Neural cell (in vitro differentiated cells): ENCODE measurements around the gene ROBO3. TPM values are rescaled to one million over a fixed set of nuclear protein-coding genes. Genes with fewer than 3 reads are reported as not detected.

Experiments
- H2AFZ ChIP-seq: fragments of 200-600, 300-800 bp; sonication (generic), shearing (Covaris generic); 2 replicates; pipeline ENCODE4 v1.6.0; 2014; ENCODE audit warnings: low read depth, mild to moderate bottlenecking, antibody characterized with exemption, low read length, moderate library complexity
- H3F3A ChIP-seq: fragments of 200-600 bp; shearing (Covaris generic); 2 replicates; pipeline ENCODE4 v1.6.1; 2016; ENCODE audit warnings: mild to moderate bottlenecking, moderate library complexity, mixed read lengths, antibody characterized with exemption, low read length; ENCODE audit not compliant: insufficient read depth, poor library complexity, severe bottlenecking
- H3K27ac ChIP-seq: fragments of 200-600, 300-800 bp; sonication (generic), shearing (Covaris generic); 2 replicates; pipeline ENCODE4 v1.5.1; 2014; ENCODE audit warnings: mild to moderate bottlenecking, low read length, moderate library complexity
- H3K27me3 ChIP-seq: fragments of 300-800, 200-600 bp; sonication (generic), shearing (Covaris generic); 2 replicates; pipeline ENCODE4 v1.6.0; 2014; ENCODE audit warnings: mild to moderate bottlenecking, low read depth, low read length, moderate library complexity; ENCODE audit not compliant: insufficient read depth
- H3K36me3 ChIP-seq: fragments of 300-800, 200-600 bp; sonication (generic), shearing (Covaris generic); 2 replicates; pipeline ENCODE4 v1.5.1; 2014; ENCODE audit warnings: mild to moderate bottlenecking, antibody characterized with exemption, low read length, moderate library complexity; ENCODE audit not compliant: insufficient read depth
- H3K4me2 ChIP-seq: fragments of 300-800, 200-600 bp; sonication (generic), shearing (Covaris generic); 2 replicates; pipeline ENCODE4 v1.6.0; 2014; ENCODE audit warnings: mild to moderate bottlenecking, low read length
- H3K4me3 ChIP-seq: fragments of 300-800, 200-600 bp; sonication (generic), shearing (Covaris generic); 2 replicates; pipeline ENCODE4 v1.5.1; 2014; ENCODE audit warnings: mild to moderate bottlenecking, low read length, moderate library complexity
- H3K79me2 ChIP-seq: fragments of 200-600 bp; shearing (Covaris generic); replicated peaks from 2 replicates; pipeline ENCODE4 v1.6.0; 2014; ENCODE audit warnings: mild to moderate bottlenecking, low read length, moderate library complexity; ENCODE audit not compliant: insufficient read depth
- H3K9ac ChIP-seq: fragments of 300-800, 200-600 bp; sonication (generic), shearing (Covaris generic); 2 replicates; pipeline ENCODE4 v1.6.1; 2016; ENCODE audit warnings: mild to moderate bottlenecking, low read length, mixed read lengths
- H3K9me2 ChIP-seq: fragments of 200-600 bp; shearing (Covaris generic); 2 replicates; pipeline ENCODE4 v1.6.1; 2016; ENCODE audit warnings: mild to moderate bottlenecking, low read length, mixed read lengths; ENCODE audit not compliant: insufficient read depth
- H3K9me3 ChIP-seq: fragments of 200-600, 300-800 bp; sonication (generic), shearing (Covaris generic); 2 replicates; pipeline ENCODE4 v1.6.1; 2016; ENCODE audit warnings: mild to moderate bottlenecking, mixed run types, low read length, moderate library complexity, mixed read lengths
- H4K20me1 ChIP-seq: fragments of 200-600 bp; shearing (Covaris generic); 2 replicates; pipeline ENCODE4 v1.6.1; 2016; ENCODE audit warnings: mild to moderate bottlenecking, mixed run types; ENCODE audit not compliant: insufficient read depth
- CTCF ChIP-seq: fragments of 450-650 bp; IDR thresholded peaks from 2 replicates; pipeline ENCODE4 v1.5.1; 2014; ENCODE audit warnings: antibody characterized with exemption, mild to moderate bottlenecking, moderate library complexity; ENCODE audit not compliant: poor library complexity, severe bottlenecking
- EP300 ChIP-seq: fragments of 450-650 bp; conservative IDR thresholded peaks from 2 replicates; pipeline ENCODE4 v1.6.1; 2014; ENCODE audit warnings: antibody characterized with exemption, mild to moderate bottlenecking, moderate library complexity; ENCODE audit not compliant: poor library complexity, severe bottlenecking
- EZH2 ChIP-seq: fragments of 200-600, 300-800 bp; shearing (Covaris generic), sonication (generic); IDR thresholded peaks from 2 replicates; pipeline ENCODE4 v1.6.1; 2014; ENCODE audit warnings: antibody characterized with exemption, low read length, borderline replicate concordance, mild to moderate bottlenecking; ENCODE audit not compliant: insufficient read depth, poor library complexity, severe bottlenecking
- MXI1 ChIP-seq: fragments of 450-650 bp; conservative IDR thresholded peaks from 2 replicates; pipeline ENCODE4 v1.6.1; 2014; ENCODE audit warnings: antibody characterized with exemption, mild to moderate bottlenecking; ENCODE audit not compliant: poor library complexity, severe bottlenecking
- POLR2AphosphoS5 ChIP-seq: IDR thresholded peaks from 2 replicates; pipeline ENCODE4 v1.6.1; 2012
- RAD21 ChIP-seq: fragments of 450-650 bp; conservative IDR thresholded peaks from 2 replicates; pipeline ENCODE4 v1.6.1; 2014; ENCODE audit warnings: antibody characterized with exemption, mild to moderate bottlenecking, moderate library complexity
- REST ChIP-seq: IDR thresholded peaks from 2 replicates; pipeline ENCODE4 v1.6.1; 2012; ENCODE audit warnings: borderline replicate concordance
- SMC3 ChIP-seq: fragments of 450-650 bp; conservative IDR thresholded peaks from 2 replicates; pipeline ENCODE4 v1.6.1; 2014; ENCODE audit warnings: antibody characterized with exemption, mild to moderate bottlenecking, moderate library complexity; ENCODE audit not compliant: poor library complexity
- TAF1 ChIP-seq: IDR thresholded peaks from 2 replicates; pipeline ENCODE4 v1.6.1; 2012; ENCODE audit warnings: low read depth
- polyA plus RNA-seq: library from polyadenylated mRNA; depleted of rRNA; stranded (reverse); fragments of >200 nt; gene quantifications from 2 replicates; pipeline ENCODE4 v1.2.3, GENCODE V29; 2014

ROBO3 gene
- polyA plus RNA-seq, 1 donor from 2014 or later = 12.8 TPM

- H3K79me2 ChIP-seq = no peaks in the 10 kb centered on the region
Observed at GRCh38 chr11:124835918-124836317, 29.3 kb upstream of the ROBO3 start.

GRCh38 chr11:124837491-124837856 lies 27.8 kb upstream of the ROBO3 start:
- Histone ChIP-seq H3K9me2 (no peaks in the 10 kb centered on the region), H3K27ac (no peak overlapping the region), H3K79me2 (no peaks in the 10 kb centered on the region), H3K4me2 (no peak overlapping the region), H4K20me1 (no peaks in the 10 kb centered on the region), H3F3A (no peaks in the 10 kb centered on the region), H3K4me3 (peak overlapping the region; percentile 30), H3K9me3 (no peaks in the 10 kb centered on the region), H3K36me3 (no peaks in the 10 kb centered on the region), H3K27me3 (peaks cover 47% of the 10 kb centered on the region), H2AFZ (no peak overlapping the region), H3K9ac (no peak overlapping the region)
- TF ChIP-seq POLR2AphosphoS5 = no peak
- peak; percentile 60 for TF ChIP-seq CTCF
- TF ChIP-seq REST = no peak
- TF ChIP-seq MXI1 = no peak
- TF ChIP-seq EP300 = no peak
- TF ChIP-seq EZH2 = no peak
- no peak for TF ChIP-seq TAF1

More at GRCh38 chr11:124835918-124836317, 29.3 kb upstream of the ROBO3 start:
- Histone ChIP-seq H3F3A (no peaks in the 10 kb centered on the region), H2AFZ (no peak overlapping the region), H3K9me2 (no peaks in the 10 kb centered on the region), H3K27me3 (peaks cover 32% of the 10 kb centered on the region), H3K27ac (no peak overlapping the region), H3K9me3 (no peaks in the 10 kb centered on the region), H4K20me1 (no peaks in the 10 kb centered on the region), H3K36me3 (no peaks in the 10 kb centered on the region), H3K4me2 (no peak overlapping the region), H3K4me3 (no peak overlapping the region), H3K9ac (no peak overlapping the region)
- TF ChIP-seq CTCF (no peak), EP300 (no peak), TAF1 (no peak), POLR2AphosphoS5 (no peak), REST (no peak), RAD21 (no peak), EZH2 (no peak), MXI1 (no peak), SMC3 (no peak)
